Spleen (tissue), 10 donors: Measurements from ENCODE around the gene GPHB5. TPM values are rescaled to one million over a fixed set of nuclear protein-coding genes. Genes with fewer than 3 reads are reported as not detected.

Experiments used
- polyA plus RNA-seq, 3 donors: library from polyadenylated mRNA; stranded (reverse); fragments of 200-250 nt; gene quantifications; one replicate each; pipeline ENCODE4 v1.2.1, GENCODE V29; 2013
- total RNA-seq, 7 donors: library from RNA; depleted of rRNA in 3 of 7; stranded (reverse); fragments of >200 nt in 3 of 7; fragmentation: NEBNext Ultra II Directional in 4 of 7; extraction: Animal tissue kit (Norgen Biotek cat#: 25700) in 4 of 7; gene quantifications; one replicate each; pipeline versions ENCODE4 v1.1.0 to v1.2.1, GENCODE V29; 2016 to 2021
- donor health status: healthy with polysubstance abuse.
- donor health status: DM: no; HTN: no; CAD: no; lungs with moderate emphysema.
- donor health status: DM: no; HTN: no; CAD: no.
- donor health status: Bipolar disorder and iron deficiency.
- donor health status: healthy.
- donor health status: DM: no; HTN: no; CAD: no.
- donor health status: DM: yes; HTN: yes; CAD: no.

GPHB5 gene
- total and polyA plus RNA-seq, 10 donors = not detected

Other genes starting within 250 kb of the GPHB5 start
- 10 to 100 TPM in 6 of 7 donors, 1 to 10 TPM in 1; 8.3 to 26.3 (median 21.2) TPM for gene RHOJ, start 114.5 kb downstream of the GPHB5 start, total RNA-seq
- 10 to 100 TPM in 1 of 3 donors, 1 to 10 TPM in 2; 5.5 to 11.1 (median 9.0) TPM for gene RHOJ, start 114.5 kb downstream of the GPHB5 start, polyA plus RNA-seq
- 10 to 100 TPM; 27.2 to 42.3 (median 38.5) TPM for gene PPP2R5E, start 224.4 kb upstream of the GPHB5 start, total RNA-seq
- 1 to 10 TPM; 6.1 to 9.0 (median 7.2) TPM for gene PPP2R5E, start 224.4 kb upstream of the GPHB5 start, polyA plus RNA-seq